Measurements from ENCODE around the gene KHSRP. TPM values are rescaled to one million over a fixed set of nuclear protein-coding genes. Genes with fewer than 3 reads are reported as not detected.

KHSRP gene
- total and polyA plus RNA-seq, 7 donors: 101 to 174 (median 150) TPM

- intact Hi-C loops (cut with DNase I): no loop called here
- no peak for ATAC-seq
- no peak for DNase-seq
- Histone ChIP-seq H3K4me3 (no peak overlapping the region), H3K27ac (no peak overlapping the region), H3K27me3 (ENCODE audit: insufficient read depth in 3 of 3, low read length in 2 of 3) (no peaks in the 10 kb centered on the region), H3K36me3 (ENCODE audit: insufficient read depth in 1 of 2, low read depth in 1 of 2) (peaks cover 0 to 74% of the 10 kb centered on the region in 2 donors), H3K4me1 (no peaks in the 10 kb centered on the region), H3K9me3 (peaks cover 7% of the 10 kb centered on the region)
- no peak for TF ChIP-seq CTCF (IDR thresholded peaks at IDR 0.05)
- WGBS, 3 donors: 92 to 96% (median 95%) methylated on average over 19 of the region's 19 CpGs
Measured at GRCh38 chr19:6452223-6452614, 27.6 kb upstream of the KHSRP start.

GRCh38 chr19:6451583-6452222 is 27.1 kb upstream of the KHSRP start:
- H3K27ac ChIP-seq: no peak overlapping the region
- no peaks in the 10 kb centered on the region for H3K4me1 ChIP-seq
- no peak for TF ChIP-seq CTCF (IDR thresholded peaks at IDR 0.05)
- WGBS, 3 donors: 88 to 91% (median 90%) methylated on average over 7 of the region's 7 CpGs
- peaks cover 7% of the 10 kb centered on the region for H3K9me3 ChIP-seq
- intact Hi-C loops (cut with DNase I): no loop called here
- H3K4me3 ChIP-seq: no peak overlapping the region
- ATAC-seq: no peak
- no peaks in the 10 kb centered on the region for H3K27me3 ChIP-seq (ENCODE audit: insufficient read depth in 3 of 3, low read length in 2 of 3)
- peaks cover 3 to 78% of the 10 kb centered on the region in 2 donors for H3K36me3 ChIP-seq (ENCODE audit: insufficient read depth in 1 of 2, low read depth in 1 of 2)
- DNase-seq: no peak

GRCh38 chr19:6450166-6450565 is 25.6 kb upstream of the KHSRP start:
- ATAC-seq (no peak), DNase-seq (no peak)
- Histone ChIP-seq H3K4me1 (no peaks in the 10 kb centered on the region), H3K27ac (no peak overlapping the region), H3K9me3 (peaks cover 7% of the 10 kb centered on the region), H3K36me3 (ENCODE audit: insufficient read depth in 1 of 2, low read depth in 1 of 2) (peaks cover 3 to 73% of the 10 kb centered on the region in 2 donors), H3K4me3 (no peak overlapping the region), H3K27me3 (ENCODE audit: insufficient read depth in 3 of 3, low read length in 2 of 3) (no peaks in the 10 kb centered on the region)
- TF ChIP-seq CTCF (IDR thresholded peaks at IDR 0.05): no peak
- 95 to 99% (median 95%) methylated on average over 5 of the region's 5 CpGs for WGBS, 3 donors
- intact Hi-C loops (cut with DNase I): no loop called here

DNA sequence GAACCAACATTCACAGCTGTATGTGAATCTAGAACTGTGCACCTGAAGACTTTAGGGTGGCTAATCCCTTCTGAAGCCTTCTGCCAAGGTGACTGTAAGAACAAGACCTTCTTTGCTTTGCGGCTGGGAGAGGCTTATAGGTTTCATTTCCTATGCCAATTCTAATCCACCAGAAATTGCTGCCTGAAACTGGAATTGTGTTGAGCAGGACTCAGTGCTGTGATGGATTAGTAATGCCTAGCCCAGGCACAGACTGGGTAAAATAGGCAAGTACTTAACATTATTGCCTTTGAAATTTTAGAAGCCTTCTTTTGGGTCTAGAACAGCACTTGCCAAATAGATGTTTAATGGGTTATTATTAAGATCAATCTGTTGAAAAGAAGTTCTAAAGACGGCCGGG is 23.4 kb upstream of the KHSRP start:
- DNase-seq (no peak), ATAC-seq (no peak)
- WGBS, 3 donors: 86 to 89% (median 88%) methylated on average over 3 of the region's 3 CpGs
- H3K4me1 ChIP-seq: no peaks in the 10 kb centered on the region
- no peak overlapping the region for H3K27ac ChIP-seq
- H3K36me3 ChIP-seq (ENCODE audit: insufficient read depth in 1 of 2, low read depth in 1 of 2): peaks cover 3 to 56% of the 10 kb centered on the region in 2 donors
- H3K4me3 ChIP-seq: no peak overlapping the region
- no peaks in the 10 kb centered on the region for H3K27me3 ChIP-seq (ENCODE audit: insufficient read depth in 3 of 3, low read length in 2 of 3)
- no peaks in the 10 kb centered on the region for H3K9me3 ChIP-seq
- intact Hi-C loops (cut with DNase I): no loop called here
- no peak for TF ChIP-seq CTCF (IDR thresholded peaks at IDR 0.05)

DNA sequence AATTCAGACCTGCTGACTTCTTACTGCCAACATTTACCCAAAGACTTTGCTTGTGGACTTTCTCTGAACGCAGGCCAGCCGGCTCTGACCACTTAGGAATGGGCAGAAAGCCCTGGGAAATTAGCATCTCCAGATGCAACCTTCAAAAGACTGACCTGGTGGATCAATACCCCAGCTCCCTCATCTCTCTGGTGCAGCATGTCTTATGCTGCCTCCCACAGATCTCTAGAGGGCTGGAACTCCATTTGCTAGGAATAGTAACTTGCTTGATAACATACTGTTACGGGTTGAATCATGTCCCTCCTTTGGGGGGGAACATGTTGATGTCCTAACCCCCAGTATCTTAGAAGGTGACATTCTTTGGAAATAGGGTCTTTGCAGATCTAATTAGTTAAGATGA is 21.8 kb upstream of the KHSRP start:
- peaks cover 3 to 40% of the 10 kb centered on the region in 2 donors for H3K36me3 ChIP-seq (ENCODE audit: insufficient read depth in 1 of 2, low read depth in 1 of 2)
- no peaks in the 10 kb centered on the region for H3K9me3 ChIP-seq
- ATAC-seq (no peak), DNase-seq (no peak)
- no peak overlapping the region for H3K27ac ChIP-seq
- H3K4me1 ChIP-seq: no peaks in the 10 kb centered on the region
- intact Hi-C loops (cut with DNase I): no loop called here
- WGBS, 3 donors: 94 to 99% (median 95%) methylated on average over 3 of the region's 3 CpGs
- no peak for TF ChIP-seq CTCF (IDR thresholded peaks at IDR 0.05)
- no peaks in the 10 kb centered on the region for H3K27me3 ChIP-seq (ENCODE audit: insufficient read depth in 3 of 3, low read length in 2 of 3)
- no peak overlapping the region for H3K4me3 ChIP-seq

All from psoas muscle (tissue), 8 donors.